T-helper 17 cell (primary cell): ENCODE data around the gene TSSC4. TPM values are rescaled to one million over a fixed set of nuclear protein-coding genes. Genes with fewer than 3 reads are reported as not detected.

ENCODE experiments used
- ATAC-seq: fragments of 150-1000 bp; cut with Tn5 transposase; 2 replicates; pipeline ENCODE4 v1.10.0; 2021; ENCODE audit warnings: mild to moderate bottlenecking, moderate library complexity
- DNase-seq, 3 donors: peaks; one replicate each; pipeline versions ENCODE4 v3.0.0 to v3.0.0-alpha.2; 2020 to 2021
- H3K9me3 ChIP-seq: one replicate; pipeline ENCODE4 v1.7.0; 2013; ENCODE audit warnings: low read length, mild to moderate bottlenecking; ENCODE audit not compliant: control insufficient read depth, poor library complexity, severe bottlenecking
- H3K27ac Mint-ChIP-seq: one replicate; pipeline ENCODE4 v1.8.0; 2022; ENCODE audit warnings: mild to moderate bottlenecking, moderate library complexity, mixed read lengths
- H3K27me3 Mint-ChIP-seq: one replicate; pipeline ENCODE4 v1.8.0; 2022; ENCODE audit warnings: mixed read lengths
- H3K36me3 Mint-ChIP-seq: one replicate; pipeline ENCODE4 v1.8.0; 2022; ENCODE audit warnings: low read depth, mixed read lengths
- H3K4me1 Mint-ChIP-seq: one replicate; pipeline ENCODE4 v1.8.0; 2022; ENCODE audit warnings: mild to moderate bottlenecking, mixed read lengths
- H3K4me3 Mint-ChIP-seq: one replicate; pipeline ENCODE4 v1.8.0; 2022; ENCODE audit warnings: mild to moderate bottlenecking, moderate library complexity, mixed read lengths
- total RNA-seq, 4 donors: library from RNA in 2 of 4; stranded (reverse) in 2 of 4; gene quantifications; one replicate each; pipeline ENCODE4 v1.2.3 and lab custom pipeline; 2022 to 2026

Gene TSSC4
- total RNA-seq, 2 donors from 2014 or later, result 47.9 to 60.3 TPM

- no peaks in the 10 kb centered on the region for H3K27me3 Mint-ChIP-seq
- peaks cover 28% of the 10 kb centered on the region for H3K4me1 Mint-ChIP-seq
- peak in 1 of 3 donors; percentile 10 for DNase-seq
- peak overlapping the region; percentile 93 for H3K4me3 Mint-ChIP-seq
- no peak for ATAC-seq
- peak overlapping the region; percentile 34 for H3K27ac Mint-ChIP-seq
- no peaks in the 10 kb centered on the region for H3K9me3 ChIP-seq
- H3K36me3 Mint-ChIP-seq, result no peaks in the 10 kb centered on the region
Observed at GRCh38 chr11:2446590-2447252, 46.2 kb downstream of the TSSC4 start.

- Mint-ChIP-seq H3K4me1 (peaks cover 24% of the 10 kb centered on the region), H3K27ac (peak overlapping the region; percentile 34), H3K27me3 (no peaks in the 10 kb centered on the region), H3K4me3 (peak overlapping the region; percentile 93), H3K36me3 (no peaks in the 10 kb centered on the region)
- DNase-seq, result peak in 1 of 3 donors; percentile 10
- no peaks in the 10 kb centered on the region for H3K9me3 ChIP-seq
- ATAC-seq, result no peak
Observed at GRCh38 chr11:2447253-2447950, 46.9 kb downstream of the TSSC4 start.

DNA sequence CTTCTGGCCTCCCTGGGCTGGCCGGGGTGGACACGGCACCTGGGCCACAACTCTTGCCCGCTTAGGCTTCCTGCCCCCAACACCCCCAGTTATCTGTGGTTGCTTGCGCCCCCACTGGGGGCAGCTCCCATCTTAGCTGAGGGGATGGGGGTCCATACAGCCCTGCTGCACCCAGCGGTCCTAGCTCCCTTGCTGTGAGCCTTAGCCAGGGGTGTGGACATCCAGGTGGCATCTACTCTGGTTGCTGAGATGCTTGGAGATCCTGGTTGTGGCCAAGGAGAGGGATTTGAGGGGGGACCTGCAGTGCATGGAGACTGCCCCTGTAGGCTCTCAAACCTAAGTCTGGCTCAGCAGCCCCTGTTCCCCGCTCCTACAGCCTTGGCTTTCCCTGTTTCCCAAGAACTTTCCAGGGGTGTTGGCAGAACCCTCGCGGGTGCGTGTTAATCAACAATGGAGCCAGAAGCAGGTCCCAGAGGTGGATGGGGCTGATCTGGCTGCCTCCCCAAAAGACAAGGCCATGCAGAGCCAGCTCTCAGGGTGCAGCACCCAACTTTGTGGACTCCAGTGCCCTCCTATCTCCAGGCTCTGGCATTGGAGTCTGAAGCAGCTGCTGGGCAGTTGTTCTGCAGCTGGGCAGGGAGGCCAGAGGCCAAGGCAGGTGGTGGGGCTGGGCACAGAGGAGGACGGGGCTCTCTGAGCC lies 47.6 kb downstream of the TSSC4 start:
- Mint-ChIP-seq H3K4me1 (peaks cover 17% of the 10 kb centered on the region), H3K36me3 (no peaks in the 10 kb centered on the region), H3K27me3 (no peaks in the 10 kb centered on the region), H3K4me3 (peak overlapping the region; percentile 93), H3K27ac (peak overlapping the region; percentile 27)
- peak in 1 of 3 donors; percentile 9 for DNase-seq
- no peaks in the 10 kb centered on the region for H3K9me3 ChIP-seq
- no peak for ATAC-seq

DNA sequence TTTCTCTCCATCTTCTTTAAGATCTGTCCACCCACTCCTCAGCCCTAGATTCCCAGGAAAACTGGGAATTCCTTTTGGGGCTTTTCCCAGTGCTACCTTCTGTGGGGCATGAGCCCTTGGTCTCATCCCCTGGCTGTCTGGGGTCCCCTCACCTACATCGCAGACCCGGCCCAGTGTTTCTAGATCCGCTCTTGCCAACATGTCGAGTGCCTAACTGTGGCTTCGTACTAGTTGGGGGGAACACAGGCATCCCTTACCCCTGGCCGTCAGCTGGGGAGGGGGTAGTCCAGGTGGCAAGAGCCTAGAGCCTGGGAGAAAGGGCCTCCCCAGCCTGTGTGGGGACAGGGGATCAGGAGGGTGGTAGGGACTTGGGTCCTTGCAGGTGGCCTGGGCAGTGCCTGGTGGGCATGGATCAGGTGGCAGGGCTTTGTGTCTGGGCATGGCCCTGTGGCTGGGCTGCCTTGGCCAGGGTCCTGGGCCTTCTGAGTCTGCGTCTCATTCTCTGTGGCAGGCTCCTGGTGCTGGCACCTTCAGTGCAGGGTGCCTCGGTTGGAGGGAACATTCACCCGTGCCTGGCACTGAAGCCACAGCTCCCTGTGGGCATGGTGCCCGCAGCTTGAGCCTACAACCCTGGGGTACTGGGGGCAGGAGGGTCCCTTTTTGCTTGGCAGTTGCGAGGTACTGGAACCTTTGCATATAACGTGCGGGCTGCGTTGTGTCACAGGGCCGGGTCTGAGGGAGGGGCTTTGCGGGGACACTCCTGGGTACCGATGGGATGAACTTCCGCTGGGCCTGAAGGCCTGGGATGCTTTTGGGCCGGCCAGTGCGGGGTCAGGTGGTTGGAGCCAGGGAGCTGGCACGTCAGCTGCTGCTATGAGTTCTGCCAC lies 48.4 kb downstream of the TSSC4 start:
- H3K27me3 Mint-ChIP-seq, result no peaks in the 10 kb centered on the region
- peak overlapping the region; percentile 28 for H3K4me3 Mint-ChIP-seq

GRCh38 chr11:2449548-2450320 lies 49.2 kb downstream of the TSSC4 start:
- Mint-ChIP-seq H3K27me3 (no peaks in the 10 kb centered on the region), H3K4me3 (no peak overlapping the region), H3K4me1 (peaks cover 12% of the 10 kb centered on the region), H3K36me3 (no peaks in the 10 kb centered on the region), H3K27ac (no peak overlapping the region)
- DNase-seq, result no peak
- no peaks in the 10 kb centered on the region for H3K9me3 ChIP-seq
- ATAC-seq, result no peak

More for the DNA sequence above, 48.4 kb downstream of the TSSC4 start:
- Mint-ChIP-seq H3K4me1 (peaks cover 12% of the 10 kb centered on the region), H3K36me3 (no peaks in the 10 kb centered on the region), H3K27ac (peak overlapping the region; percentile 27)
- DNase-seq (no peak), ATAC-seq (no peak)
- no peaks in the 10 kb centered on the region for H3K9me3 ChIP-seq

DNA sequence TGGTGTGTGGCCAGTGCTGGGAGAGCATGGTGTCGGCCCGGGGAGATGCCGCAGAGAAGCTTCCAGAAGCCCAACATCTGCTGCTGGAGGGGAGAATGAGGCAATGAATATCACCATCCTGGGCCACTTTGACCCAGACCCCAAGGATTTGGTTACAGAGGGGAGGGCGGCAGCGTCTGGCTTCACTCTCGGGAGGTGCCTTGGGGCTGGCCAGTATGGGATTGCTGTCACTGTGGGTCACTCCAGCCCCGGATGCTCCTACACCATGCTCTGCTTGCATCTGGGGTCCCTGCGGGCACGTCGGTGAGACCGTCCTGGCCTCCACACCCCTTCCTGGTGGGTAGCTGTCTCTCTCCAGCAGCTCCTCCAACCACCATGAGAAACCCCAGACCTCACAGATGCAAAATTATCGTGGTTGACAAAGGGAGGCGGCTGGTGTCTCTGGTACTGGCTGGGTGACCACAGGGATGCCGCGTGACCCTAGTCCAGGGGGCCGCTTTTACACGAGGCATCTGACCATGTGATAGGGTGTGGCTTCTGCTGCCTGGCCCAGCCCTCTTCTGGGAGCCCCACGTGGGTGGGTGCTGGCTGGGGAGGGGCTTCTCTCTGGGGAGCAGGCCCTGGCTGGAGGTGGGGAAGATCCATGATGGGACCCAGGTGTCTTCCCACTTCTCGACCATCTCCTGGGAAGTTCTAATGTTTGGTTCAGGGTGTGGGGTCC lies 49.9 kb downstream of the TSSC4 start:
- no peak overlapping the region for H3K27ac Mint-ChIP-seq
- DNase-seq (no peak), ATAC-seq (no peak)
- no peaks in the 10 kb centered on the region for H3K36me3 Mint-ChIP-seq
- H3K9me3 ChIP-seq, result no peaks in the 10 kb centered on the region
- H3K27me3 Mint-ChIP-seq, result no peaks in the 10 kb centered on the region
- peaks cover 10% of the 10 kb centered on the region for H3K4me1 Mint-ChIP-seq
- no peak overlapping the region for H3K4me3 Mint-ChIP-seq

DNA sequence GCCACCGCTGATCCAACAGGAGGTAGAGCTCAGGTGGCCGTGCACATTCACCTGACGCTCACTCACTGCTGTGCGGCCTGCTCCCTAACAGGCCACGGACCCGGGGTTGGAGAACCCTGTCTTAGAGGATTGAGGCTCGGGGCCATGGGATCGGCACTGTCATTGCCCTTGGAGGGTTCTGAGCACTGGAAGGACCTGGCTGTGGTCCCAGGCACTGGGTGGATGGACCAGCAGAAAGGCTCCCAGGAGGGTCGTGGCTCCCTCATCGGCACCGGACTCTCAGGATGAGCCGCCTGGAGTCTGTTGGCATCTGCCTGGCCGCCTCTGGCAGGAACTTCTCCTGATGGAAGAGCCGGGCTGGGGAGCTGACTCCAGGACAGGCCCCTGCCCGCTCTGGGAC lies 50.8 kb downstream of the TSSC4 start:
- Mint-ChIP-seq H3K36me3 (no peaks in the 10 kb centered on the region), H3K27ac (no peak overlapping the region)

GRCh38 chr11:2451916-2452315 lies 51.4 kb downstream of the TSSC4 start:
- Mint-ChIP-seq H3K27ac (no peak overlapping the region), H3K36me3 (no peaks in the 10 kb centered on the region), H3K4me1 (peaks cover 2% of the 10 kb centered on the region), H3K27me3 (no peaks in the 10 kb centered on the region), H3K4me3 (no peak overlapping the region)
- DNase-seq, result no peak
- no peaks in the 10 kb centered on the region for H3K9me3 ChIP-seq
- no peak for ATAC-seq

More for the DNA sequence above, 50.8 kb downstream of the TSSC4 start:
- Mint-ChIP-seq H3K27me3 (no peaks in the 10 kb centered on the region), H3K4me3 (no peak overlapping the region), H3K4me1 (peaks cover 4% of the 10 kb centered on the region)
- no peaks in the 10 kb centered on the region for H3K9me3 ChIP-seq
- no peak for ATAC-seq
- DNase-seq, result no peak

- Mint-ChIP-seq H3K27ac (no peak overlapping the region), H3K36me3 (no peaks in the 10 kb centered on the region), H3K4me1 (no peaks in the 10 kb centered on the region), H3K27me3 (no peaks in the 10 kb centered on the region), H3K4me3 (no peak overlapping the region)
- no peak for ATAC-seq
- DNase-seq, result no peak
- no peaks in the 10 kb centered on the region for H3K9me3 ChIP-seq
Observed at GRCh38 chr11:2452321-2453012, 51.9 kb downstream of the TSSC4 start.

DNA sequence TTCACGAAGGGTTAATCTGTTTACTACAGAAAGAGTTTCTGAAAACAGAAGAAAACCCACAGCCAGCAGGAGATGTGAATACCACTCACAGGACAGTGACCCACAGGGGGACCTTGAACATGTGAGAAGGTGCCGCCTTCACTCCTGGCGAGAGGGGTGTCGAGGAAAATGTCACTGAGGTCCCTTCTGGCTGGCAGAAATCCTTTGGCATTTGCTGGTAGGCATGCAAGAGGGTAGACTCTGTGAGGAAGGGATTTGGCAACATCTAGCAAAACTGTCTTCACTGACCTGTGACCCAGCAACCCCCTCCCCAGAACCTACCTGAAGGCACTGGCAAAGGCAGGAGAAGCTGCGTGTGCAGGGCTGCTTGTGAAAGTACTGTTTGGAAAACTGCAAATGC lies 52.9 kb downstream of the TSSC4 start:
- Mint-ChIP-seq H3K4me3 (no peak overlapping the region), H3K27me3 (no peaks in the 10 kb centered on the region), H3K27ac (no peak overlapping the region), H3K36me3 (no peaks in the 10 kb centered on the region), H3K4me1 (no peaks in the 10 kb centered on the region)
- DNase-seq, result no peak
- ATAC-seq, result no peak
- H3K9me3 ChIP-seq, result no peaks in the 10 kb centered on the region
